HAP-1 (cell line): Measurements from ENCODE around the gene UPK3A.
A peak's percentile ranks its signal among the peaks of the same experiment; 100 is the strongest.
"Not testable (repeated sequence)": the region's sequence is repeated elsewhere in the genome, so short reads cannot be mapped to it uniquely, and the experiment has no call there.

Source experiments
- DNase-seq, 2 experiments: peaks; one replicate each; pipeline ENCODE4 v3.0.0-alpha.2; 2016 to 2020; ENCODE audit warnings: low spot score in 2 of 2
- H3K27me3 ChIP-seq: fragments of 250-450 bp; sonication (Bioruptor Pico); 2 replicates; pipeline ENCODE4 v1.5.1; 2020; ENCODE audit warnings: low read depth, mild to moderate bottlenecking, moderate library complexity
- H3K36me3 ChIP-seq: fragments of 250-450 bp; sonication (Bioruptor Pico); replicated peaks from 2 replicates; pipeline ENCODE4 v1.5.1; 2020; ENCODE audit warnings: mild to moderate bottlenecking
- H3K4me1 ChIP-seq: fragments of 250-450 bp; sonication (Bioruptor Pico); 2 replicates; pipeline ENCODE4 v1.5.1; 2020; ENCODE audit warnings: mild to moderate bottlenecking
- H3K4me3 ChIP-seq: fragments of 250-450 bp; sonication (Bioruptor Pico); 2 replicates; pipeline ENCODE4 v1.5.1; 2020; ENCODE audit warnings: mild to moderate bottlenecking, moderate library complexity
- H3K9me3 ChIP-seq: fragments of 250-450 bp; sonication (Bioruptor Pico); 2 replicates; pipeline ENCODE4 v1.5.1; 2020; ENCODE audit warnings: mild to moderate bottlenecking, moderate library complexity
- in situ Hi-C: fragments of 300-500 bp; cut with MboI; formaldehyde crosslinking; loops from 3 replicates; pipeline ENCODE4 v1.14.3; 2020; ENCODE audit warnings: low sequenced_read_pairs, inconsistent platforms, mixed read lengths

UPK3A gene

DNA sequence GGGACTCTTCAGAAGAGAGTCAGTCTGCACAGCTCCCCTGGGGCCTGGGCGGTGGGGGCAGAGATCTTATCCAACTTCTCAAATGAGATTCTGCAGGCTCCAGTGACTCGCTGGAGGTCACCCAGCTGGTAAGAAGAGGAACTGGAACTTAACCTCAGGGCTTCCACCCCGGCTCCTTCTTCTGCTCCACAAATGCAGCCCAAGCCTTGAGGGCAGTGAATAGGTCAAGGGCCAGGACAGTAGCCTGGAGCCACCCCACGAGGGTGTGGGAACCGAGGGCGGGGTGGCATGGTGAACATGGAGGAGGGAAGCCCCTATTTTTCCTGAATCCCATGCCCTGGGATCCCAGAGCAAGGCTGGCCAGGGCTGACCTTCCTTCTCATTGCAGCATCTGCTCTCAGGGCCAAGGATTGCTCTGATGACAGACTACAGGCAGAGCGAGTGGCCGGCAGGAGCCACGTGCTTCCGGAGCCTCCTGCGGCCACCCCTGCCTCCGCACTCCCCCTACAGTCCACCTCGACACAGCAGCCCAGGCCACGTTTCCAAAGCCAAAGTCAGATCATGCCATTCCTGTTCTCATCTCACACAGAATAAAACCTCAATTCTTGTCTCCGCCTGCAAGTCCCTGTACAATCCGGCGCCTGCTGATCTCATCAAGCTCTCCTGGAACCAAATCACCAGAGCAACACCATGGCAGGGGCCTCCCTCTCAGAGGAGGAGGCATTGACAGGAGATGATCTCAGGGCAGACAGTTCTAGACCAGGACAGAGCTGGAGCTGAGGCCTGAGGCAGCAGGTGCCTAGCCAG lies 21.1 kb upstream of the UPK3A start:
- Histone ChIP-seq H3K27me3 (no peaks in the 10 kb centered on the region), H3K36me3 (no peaks in the 10 kb centered on the region), H3K4me3 (no peak overlapping the region), H3K4me1 (no peaks in the 10 kb centered on the region), H3K9me3 (no peaks in the 10 kb centered on the region)
- peak; percentile 37 to 72 for DNase-seq
- in situ Hi-C loops, result loop anchor here (10.0 kb wide), 1 partner anchor 701 kb away; no protein-coding TSS in a partner anchor

DNA sequence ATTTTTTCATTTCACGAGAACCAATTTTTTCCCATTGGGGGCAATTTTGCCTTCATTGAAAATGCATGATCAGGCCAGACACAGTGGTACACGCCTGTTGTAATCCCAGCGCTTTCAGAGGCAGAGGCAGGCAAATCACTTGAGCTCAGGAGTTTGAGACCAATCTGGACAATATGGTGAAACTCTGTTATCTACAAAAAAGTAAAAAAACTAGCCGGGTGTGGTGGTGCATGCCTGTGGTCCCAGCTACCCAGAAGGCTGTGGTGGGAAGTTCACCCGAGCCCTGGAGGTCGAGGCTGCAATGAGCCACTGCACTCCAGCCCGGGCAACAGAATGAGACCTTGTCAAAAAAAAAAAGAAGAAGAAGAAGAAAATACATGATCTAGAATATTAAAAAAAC lies 19.2 kb upstream of the UPK3A start:
- Histone ChIP-seq H3K27me3 (no peaks in the 10 kb centered on the region), H3K4me1 (peaks cover 6% of the 10 kb centered on the region), H3K9me3 (no peaks in the 10 kb centered on the region), H3K36me3 (no peaks in the 10 kb centered on the region), H3K4me3 (no peak overlapping the region)
- in situ Hi-C loops, result loop anchor here (5.0 to 10.0 kb wide), 2 partner anchors 292 to 699 kb away; no protein-coding TSS in a partner anchor
- DNase-seq, result no peak

DNA sequence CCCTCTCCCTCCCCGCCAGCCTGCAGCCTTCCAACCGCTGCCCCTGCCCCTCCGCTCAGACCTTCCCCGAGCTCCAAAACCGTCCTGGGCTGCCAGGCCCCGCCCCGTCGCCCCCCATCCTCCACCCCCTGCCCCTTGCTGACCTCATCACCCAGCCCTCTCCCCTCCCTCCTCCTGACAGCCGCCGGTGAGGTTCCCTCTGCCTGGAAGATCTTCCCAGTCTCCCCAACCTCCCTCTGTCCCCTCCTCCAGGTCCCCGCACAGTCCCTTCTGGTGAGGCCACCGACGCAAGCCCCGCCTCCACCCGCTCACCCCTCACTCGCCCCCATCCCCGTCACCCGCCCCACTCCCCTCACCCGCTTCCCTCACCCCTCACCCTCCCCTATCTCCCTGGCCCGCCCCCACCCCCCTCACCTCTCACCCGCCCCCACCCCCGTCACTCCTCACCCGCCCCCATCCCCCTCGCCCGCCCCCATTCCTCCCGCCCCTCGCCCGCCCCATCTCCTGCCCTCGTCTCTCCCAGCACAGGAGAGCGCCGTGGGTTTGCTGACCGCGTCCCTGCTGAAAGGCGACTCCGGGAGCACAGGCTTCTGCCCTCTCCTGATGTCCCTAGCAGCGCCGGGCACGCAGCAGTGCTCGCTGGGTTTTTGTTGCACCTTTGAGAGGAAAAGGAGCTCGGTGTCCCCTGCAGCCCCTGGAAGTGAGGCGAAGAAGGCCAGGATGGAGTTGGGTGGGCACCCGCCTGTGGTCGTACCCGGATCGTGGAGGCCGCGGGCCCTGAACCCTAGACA lies 16.4 kb upstream of the UPK3A start:
- DNase-seq, result peak; percentile 41 to 81
- Histone ChIP-seq H3K9me3 (no peaks in the 10 kb centered on the region), H3K4me1 (peaks cover 14% of the 10 kb centered on the region), H3K4me3 (peak overlapping the region; percentile 33), H3K36me3 (no peaks in the 10 kb centered on the region), H3K27me3 (no peaks in the 10 kb centered on the region)
- in situ Hi-C loops, result loop anchor here (5.0 to 10.0 kb wide), 2 partner anchors 289 to 696 kb away; no protein-coding TSS in a partner anchor

DNA sequence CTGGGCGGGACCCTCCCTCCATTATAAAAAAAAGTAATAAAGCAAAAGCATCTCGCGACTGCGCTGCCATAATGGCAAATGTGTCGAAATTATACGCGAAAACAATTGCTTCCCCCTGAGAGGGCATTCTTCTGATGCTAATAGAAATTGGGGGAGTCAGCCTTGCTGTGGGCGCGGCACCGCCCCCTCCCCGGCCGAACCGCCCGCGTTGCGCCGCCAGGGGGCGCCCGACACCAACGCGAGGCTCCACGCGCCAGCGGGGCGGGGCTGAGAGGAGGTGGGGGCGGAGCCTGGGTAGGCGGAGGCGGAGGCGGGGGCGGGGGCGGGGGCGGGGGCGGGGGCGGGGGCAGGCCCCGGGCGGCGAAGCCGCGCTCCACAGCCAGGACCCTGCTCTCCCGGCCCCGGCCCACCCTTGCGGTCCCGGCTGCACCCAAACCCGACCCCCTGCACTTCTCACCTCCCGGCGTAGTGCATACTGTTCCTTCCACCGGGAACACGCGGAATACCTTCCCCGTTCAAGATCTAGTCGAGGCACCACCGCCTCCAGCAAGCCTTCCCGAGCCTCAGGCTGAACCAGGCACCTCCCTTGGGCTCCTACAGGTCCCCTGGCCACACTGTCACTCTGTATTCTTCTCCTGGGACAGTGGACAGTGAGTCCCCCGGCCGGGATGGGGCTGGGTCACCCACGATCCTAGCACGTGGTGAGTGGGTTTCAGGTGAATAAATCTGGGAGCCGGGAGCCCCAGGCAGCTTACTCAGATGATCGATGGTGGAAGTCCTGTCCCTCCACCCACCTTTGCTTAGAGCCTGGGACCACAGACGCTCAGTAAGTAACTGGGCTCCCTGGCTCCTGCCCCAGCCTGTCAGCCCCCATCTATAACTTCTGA lies 15.5 kb upstream of the UPK3A start:
- H3K36me3 ChIP-seq, result no peaks in the 10 kb centered on the region
- in situ Hi-C loops, result loop anchor here (5.0 to 10.0 kb wide), 2 partner anchors 288 to 696 kb away; no protein-coding TSS in a partner anchor

DNA sequence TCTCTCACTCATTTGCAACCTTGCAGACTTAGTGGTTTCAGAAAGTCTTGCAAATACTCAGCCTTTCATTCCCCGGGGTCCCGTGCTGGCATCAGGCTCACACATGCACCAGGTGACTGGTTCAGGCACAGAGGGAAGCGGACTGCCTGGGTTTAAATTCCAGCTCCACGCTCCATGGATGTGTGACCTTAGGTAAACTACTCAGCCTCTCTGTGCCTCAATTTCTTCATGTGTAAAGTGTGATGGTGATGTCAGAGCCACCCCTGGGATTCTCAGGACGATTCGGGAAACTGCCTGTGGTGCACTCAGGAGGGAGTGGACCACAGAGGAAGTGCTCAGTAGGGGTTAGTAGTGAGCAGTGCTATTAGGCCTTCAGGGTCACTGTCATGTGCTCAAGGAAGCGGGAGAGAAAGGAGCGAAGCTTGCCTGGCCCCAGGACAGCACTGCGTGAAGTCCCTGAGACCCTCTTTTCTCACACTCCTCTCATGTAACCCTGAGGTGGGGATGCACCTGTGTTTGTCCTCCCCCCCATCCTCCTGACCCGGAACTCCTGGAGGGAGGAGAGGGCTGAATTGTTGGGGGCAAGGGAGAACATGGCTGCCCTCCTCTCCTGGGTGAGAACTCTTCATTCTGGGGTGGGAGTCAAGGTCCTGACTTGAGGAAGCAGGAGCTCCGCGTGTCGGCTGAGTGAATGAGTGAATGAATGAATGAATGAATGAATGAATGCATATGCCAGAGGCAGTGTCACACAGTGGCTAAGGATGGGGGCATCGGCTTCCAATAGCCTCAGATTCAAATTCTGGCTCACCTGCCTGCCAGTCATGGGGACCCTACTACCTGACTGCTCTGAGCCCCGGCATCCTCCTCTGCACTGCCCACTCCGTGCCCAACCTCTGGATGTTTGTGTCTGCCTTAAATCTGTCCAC lies 14.4 kb upstream of the UPK3A start:
- Histone ChIP-seq H3K27me3 (no peaks in the 10 kb centered on the region), H3K9me3 (no peaks in the 10 kb centered on the region), H3K36me3 (no peaks in the 10 kb centered on the region), H3K4me3 (no peak overlapping the region), H3K4me1 (peaks cover 14% of the 10 kb centered on the region)
- in situ Hi-C loops, result no loop called here
- no peak for DNase-seq

More for the DNA sequence above, 15.5 kb upstream of the UPK3A start:
- Histone ChIP-seq H3K27me3 (no peaks in the 10 kb centered on the region), H3K4me3 (peak overlapping the region; percentile 34), H3K4me1 (peaks cover 14% of the 10 kb centered on the region), H3K9me3 (no peaks in the 10 kb centered on the region)
- peak; percentile 58 to 88 for DNase-seq

DNA sequence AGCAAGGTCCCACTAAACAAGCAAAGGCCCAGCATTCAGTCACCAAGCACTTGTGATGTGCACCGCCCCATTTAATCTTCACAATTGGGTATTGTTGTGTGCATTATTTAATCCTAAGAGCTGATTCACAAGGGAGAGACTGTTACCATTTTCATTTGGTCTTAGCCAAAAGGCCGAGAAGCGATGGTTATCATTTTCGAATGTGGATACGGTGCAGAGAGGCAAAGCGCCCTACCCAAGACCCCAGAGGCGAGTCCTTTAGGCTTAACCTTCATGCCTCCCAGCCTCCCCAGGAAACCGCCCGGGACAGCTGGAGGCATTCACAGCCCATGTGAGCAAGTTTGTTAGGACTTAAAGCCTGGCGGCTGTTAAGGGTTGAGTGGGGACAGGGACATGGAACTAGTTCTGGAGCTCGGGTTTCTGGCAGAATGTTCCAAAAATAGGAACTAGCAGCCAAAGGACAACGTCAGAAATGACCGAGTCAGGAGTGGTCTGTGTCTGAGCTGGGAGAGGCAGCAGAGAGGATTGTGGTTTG lies 13.0 kb upstream of the UPK3A start:
- DNase-seq, result peak; percentile 11 to 20
- in situ Hi-C loops, result no loop called here
- H3K4me3 ChIP-seq, result no peak overlapping the region
- peaks cover 14% of the 10 kb centered on the region for H3K4me1 ChIP-seq
- no peaks in the 10 kb centered on the region for H3K36me3 ChIP-seq
- no peaks in the 10 kb centered on the region for H3K9me3 ChIP-seq
- H3K27me3 ChIP-seq, result no peaks in the 10 kb centered on the region

DNA sequence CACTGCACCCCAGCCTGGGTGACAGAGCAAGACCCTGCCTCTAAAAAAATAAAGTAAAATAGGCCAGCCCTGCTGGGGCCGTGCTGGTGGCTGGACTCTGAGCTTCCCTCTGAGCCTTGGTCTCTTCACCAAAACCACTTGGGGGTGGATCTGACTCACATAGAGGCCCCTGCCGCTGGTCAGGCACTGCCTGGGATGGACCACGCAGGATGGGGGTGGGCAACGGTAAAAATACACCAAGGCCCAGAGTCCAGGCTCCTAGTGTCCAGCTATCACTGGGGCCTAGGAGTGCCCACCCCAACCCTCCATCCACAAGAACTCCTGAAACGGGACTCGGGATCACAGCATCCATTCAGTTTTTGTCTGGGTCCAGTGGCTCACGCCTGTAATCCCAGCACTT lies 12.3 kb upstream of the UPK3A start:
- H3K36me3 ChIP-seq, result no peaks in the 10 kb centered on the region
- H3K27me3 ChIP-seq, result no peaks in the 10 kb centered on the region
- in situ Hi-C loops, result no loop called here
- H3K4me3 ChIP-seq, result no peak overlapping the region
- no peaks in the 10 kb centered on the region for H3K9me3 ChIP-seq
- peaks cover 14% of the 10 kb centered on the region for H3K4me1 ChIP-seq
- no peak for DNase-seq

DNA sequence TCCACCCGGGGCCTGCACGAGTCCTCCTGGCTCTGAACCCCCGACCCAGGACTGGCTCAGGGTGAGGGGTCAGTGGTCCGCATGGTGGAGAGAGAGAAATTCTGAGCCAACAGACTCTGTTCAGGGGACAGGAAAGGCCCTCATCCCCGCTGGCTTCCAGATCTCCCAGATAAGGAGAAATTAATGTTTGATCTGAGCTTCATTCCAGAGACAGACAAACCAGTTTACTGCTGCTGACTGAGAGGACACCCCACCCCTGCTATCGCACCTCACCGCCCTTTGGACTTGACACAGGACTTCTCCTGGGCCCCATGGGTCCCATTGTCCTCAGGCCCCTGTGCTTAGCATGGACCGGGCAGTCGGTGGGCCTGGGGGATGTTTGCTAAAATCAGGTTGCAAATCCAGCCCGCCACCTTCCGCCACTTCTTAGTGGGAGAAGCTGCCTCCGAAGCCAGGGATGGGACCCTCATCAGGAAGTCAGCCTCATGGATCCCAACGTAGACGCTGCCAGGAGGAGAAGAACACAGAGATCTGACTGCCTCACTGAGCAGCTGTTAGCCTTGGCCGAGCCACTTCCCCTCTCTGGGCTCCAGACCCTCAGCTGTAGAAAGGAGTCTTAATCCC lies 11.2 kb upstream of the UPK3A start:
- no peak for DNase-seq
- in situ Hi-C loops, result no loop called here
- Histone ChIP-seq H3K9me3 (no peaks in the 10 kb centered on the region), H3K27me3 (no peaks in the 10 kb centered on the region), H3K4me3 (no peak overlapping the region), H3K4me1 (peaks cover 14% of the 10 kb centered on the region), H3K36me3 (no peaks in the 10 kb centered on the region)

DNA sequence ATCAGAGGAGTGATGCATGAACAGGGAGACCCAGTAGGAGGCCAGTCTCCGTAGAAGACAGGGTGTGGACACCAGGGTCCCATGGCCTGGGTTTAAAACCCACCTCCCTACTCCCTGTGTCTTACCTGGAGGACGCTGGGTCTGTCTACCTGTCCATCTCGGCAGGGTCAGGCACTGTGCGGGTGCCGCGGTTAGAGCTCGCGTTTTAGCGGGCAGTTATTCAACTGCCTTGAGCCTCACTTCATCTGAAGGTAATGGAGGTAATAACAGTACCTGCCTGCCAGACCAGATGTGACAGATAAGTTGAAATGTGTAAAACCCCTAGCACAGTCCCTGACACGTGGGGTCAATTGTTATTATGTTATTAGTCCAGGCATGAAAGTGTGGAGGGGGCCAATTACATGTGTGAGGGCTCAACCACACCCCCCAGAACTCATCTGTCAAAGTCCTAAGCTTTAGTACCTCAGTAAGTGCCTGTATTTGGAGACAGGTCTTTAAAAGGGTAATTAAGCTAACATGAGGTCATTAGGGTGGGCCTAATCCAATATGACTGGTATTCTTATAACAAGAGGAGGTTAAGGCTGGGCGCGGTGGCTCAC lies 8.1 kb upstream of the UPK3A start:
- H3K4me1 ChIP-seq, result peaks cover 3% of the 10 kb centered on the region; the same call in 1 of the 2 replicates
- H3K27me3 ChIP-seq, result no peaks in the 10 kb centered on the region
- H3K9me3 ChIP-seq, result no peaks in the 10 kb centered on the region
- no peaks in the 10 kb centered on the region for H3K36me3 ChIP-seq
- H3K4me3 ChIP-seq, result no peak overlapping the region
- in situ Hi-C loops, result no loop called here
- DNase-seq, result no peak

DNA sequence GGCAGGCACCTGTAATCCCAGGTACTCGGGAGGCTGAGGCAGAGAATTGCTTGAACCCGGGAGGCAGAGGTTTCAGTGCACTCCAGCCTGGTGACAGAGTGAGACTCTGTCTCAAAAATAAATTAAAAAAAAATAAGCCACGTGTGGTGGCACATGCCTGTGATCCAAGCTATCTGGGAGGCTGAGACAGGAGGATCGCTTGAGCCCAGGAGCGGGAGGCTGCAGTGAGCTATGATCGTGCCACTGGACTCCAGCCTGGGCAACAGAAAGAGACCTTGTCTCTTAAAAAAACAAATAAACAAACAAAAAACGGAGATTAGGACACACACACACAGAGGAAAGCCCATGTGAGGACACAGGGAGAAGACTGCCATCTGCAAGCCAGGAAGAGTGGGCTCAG lies 7.0 kb upstream of the UPK3A start:
- DNase-seq, in situ Hi-C loops, H3K4me1 ChIP-seq, H3K9me3 ChIP-seq, H3K36me3 ChIP-seq, H3K27me3 ChIP-seq, H3K4me3 ChIP-seq: not testable (repeated sequence)

DNA sequence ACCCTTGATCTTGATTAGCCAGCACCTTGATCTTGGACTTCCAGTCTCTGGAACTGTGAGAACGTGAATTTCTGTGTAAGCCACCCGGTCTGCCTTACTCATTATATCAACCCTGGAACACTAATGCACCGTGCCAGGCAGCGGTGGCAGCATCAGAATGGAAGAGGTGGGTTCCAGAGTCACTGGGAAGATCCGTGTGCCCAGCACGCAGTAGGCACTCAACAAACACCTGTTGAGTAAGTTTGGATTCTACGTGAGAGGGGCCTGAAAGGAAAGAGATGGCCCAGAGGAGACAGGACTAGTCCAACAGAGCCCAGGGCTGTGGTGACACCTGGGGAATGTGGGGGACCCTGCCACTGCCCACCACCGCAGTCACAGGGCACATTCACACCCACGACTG lies 6.6 kb upstream of the UPK3A start:
- no peaks in the 10 kb centered on the region for H3K9me3 ChIP-seq
- 0 out of 2 replicates have a peak, but pooled peaks cover 4% of the 10 kb centered on the region for H3K27me3 ChIP-seq
- no peak for DNase-seq
- no peaks in the 10 kb centered on the region for H3K4me1 ChIP-seq
- in situ Hi-C loops, result no loop called here
- H3K36me3 ChIP-seq, result no peaks in the 10 kb centered on the region
- no peak overlapping the region for H3K4me3 ChIP-seq

DNA sequence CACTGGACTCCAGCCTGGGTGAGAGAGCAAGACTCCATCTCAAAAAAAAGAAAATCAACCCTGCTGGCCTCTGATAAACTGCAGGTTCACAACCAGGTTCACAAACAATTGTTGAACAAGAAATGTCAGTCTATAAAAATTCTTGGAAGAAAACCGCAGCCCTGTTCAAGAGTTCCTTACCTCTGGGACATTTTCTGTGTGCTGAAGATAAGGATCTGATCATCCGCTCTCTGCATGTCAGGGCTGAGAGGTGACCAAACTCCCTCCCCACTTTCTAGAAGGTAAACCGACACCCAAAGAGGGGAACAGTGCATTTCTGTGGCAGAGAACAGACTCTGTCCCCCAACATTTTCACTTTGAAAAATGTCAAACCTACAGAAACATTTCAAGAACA lies 4.2 kb upstream of the UPK3A start:
- Histone ChIP-seq H3K9me3 (no peaks in the 10 kb centered on the region), H3K4me3 (no peak overlapping the region), H3K4me1 (no peaks in the 10 kb centered on the region), H3K27me3 (peaks cover 6% of the 10 kb centered on the region; the same call in 1 of the 2 replicates), H3K36me3 (no peaks in the 10 kb centered on the region)
- no peak for DNase-seq
- in situ Hi-C loops, result no loop called here
